SU-DHL-6 (cell line): ENCODE data around the gene NPB.

ENCODE experiments used
- EZH2phosphoT487 ChIP-seq: fragments of 200-600 bp; sonication (generic), shearing (Covaris generic); conservative IDR thresholded peaks from 2 replicates; pipeline ENCODE4 v1.6.1; 2018; ENCODE audit warnings: mild to moderate bottlenecking, antibody characterized with exemption, low read length, moderate library complexity, mixed read lengths
- TF ChIP-seq, protein P1 (sequence below): fragments of 200-600 bp; sonication (generic); IDR thresholded peaks from one replicate; pipeline ENCODE4 v1.5.1; 2017; ENCODE audit warnings: antibody characterized with exemption, mild to moderate bottlenecking, low read length, moderate library complexity; ENCODE audit not compliant: insufficient read depth, poor library complexity, severe bottlenecking

DNA sequence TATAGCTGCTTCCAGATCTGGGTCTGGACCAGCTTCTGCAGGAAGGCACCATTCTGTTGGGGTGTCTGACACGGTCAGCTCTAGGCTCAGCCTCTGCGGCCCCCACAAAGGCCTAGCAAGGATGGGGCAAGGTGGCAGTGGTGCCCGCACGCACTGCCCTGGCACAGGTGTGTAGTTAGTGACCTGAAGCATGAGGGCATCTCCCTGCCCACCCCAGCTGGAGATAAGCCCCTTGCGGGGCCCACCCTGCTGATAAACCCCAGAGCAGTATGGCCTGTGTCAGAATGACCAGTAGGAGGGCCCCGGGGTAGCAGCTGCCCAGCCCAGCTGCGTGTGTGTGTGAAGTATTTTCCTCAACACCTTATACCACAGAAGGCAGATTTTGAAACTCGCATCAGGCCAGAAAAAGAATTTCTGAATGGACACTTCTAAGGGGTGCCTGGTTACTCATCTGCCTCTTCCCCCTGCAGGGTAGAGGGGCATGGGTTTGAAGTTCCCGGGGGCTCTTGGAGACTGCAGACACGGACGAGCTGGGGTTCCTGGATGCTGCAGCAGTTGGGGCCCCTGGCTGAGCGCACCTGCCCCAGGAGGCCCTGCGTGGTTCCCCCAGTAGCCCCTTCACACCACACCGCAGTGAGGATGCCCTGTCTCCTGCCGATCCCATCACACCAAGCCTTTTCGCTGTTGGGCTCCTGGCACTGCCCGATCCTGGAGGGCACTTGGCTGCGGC lies 35.4 kb upstream of the NPB start:
- TF ChIP-seq, protein P1, sequence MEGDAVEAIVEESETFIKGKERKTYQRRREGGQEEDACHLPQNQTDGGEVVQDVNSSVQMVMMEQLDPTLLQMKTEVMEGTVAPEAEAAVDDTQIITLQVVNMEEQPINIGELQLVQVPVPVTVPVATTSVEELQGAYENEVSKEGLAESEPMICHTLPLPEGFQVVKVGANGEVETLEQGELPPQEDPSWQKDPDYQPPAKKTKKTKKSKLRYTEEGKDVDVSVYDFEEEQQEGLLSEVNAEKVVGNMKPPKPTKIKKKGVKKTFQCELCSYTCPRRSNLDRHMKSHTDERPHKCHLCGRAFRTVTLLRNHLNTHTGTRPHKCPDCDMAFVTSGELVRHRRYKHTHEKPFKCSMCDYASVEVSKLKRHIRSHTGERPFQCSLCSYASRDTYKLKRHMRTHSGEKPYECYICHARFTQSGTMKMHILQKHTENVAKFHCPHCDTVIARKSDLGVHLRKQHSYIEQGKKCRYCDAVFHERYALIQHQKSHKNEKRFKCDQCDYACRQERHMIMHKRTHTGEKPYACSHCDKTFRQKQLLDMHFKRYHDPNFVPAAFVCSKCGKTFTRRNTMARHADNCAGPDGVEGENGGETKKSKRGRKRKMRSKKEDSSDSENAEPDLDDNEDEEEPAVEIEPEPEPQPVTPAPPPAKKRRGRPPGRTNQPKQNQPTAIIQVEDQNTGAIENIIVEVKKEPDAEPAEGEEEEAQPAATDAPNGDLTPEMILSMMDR, result no peak
- TF ChIP-seq EZH2phosphoT487, result no peak
